HEK293T (cell line): Measurements from ENCODE around the gene SLC41A1.

Experiments used
- CTCF ChIA-PET: fragments of 350-600 bp; formaldehyde crosslinking; extraction: SDS; loops from one replicate; lab custom pipeline; 2021; ENCODE audit warnings: antibody characterized with exemption, inconsistent platforms; lab: Yijun Ruan, JAX
- POLR2A ChIA-PET: fragments of 350-600 bp; formaldehyde crosslinking; extraction: SDS; loops from one replicate; lab custom pipeline; 2020; ENCODE audit warnings: antibody characterized with exemption, inconsistent platforms; lab: Yijun Ruan, JAX
- DNase-seq: peaks from one replicate; pipeline ENCODE4 v3.0.0; 2012; ENCODE audit warnings: mixed read lengths; ENCODE audit errors: extremely low spot score
- ARNT ChIP-seq: fragments of 450-650 bp; IDR thresholded peaks from 2 replicates; pipeline ENCODE4 v1.6.1; 2017; ENCODE audit warnings: mild to moderate bottlenecking
- BHLHE40 ChIP-seq: fragments of 450-650 bp; IDR thresholded peaks from 2 replicates; pipeline ENCODE4 v1.6.1; 2016; ENCODE audit warnings: mild to moderate bottlenecking, moderate library complexity, borderline replicate concordance
- CTBP1 ChIP-seq: fragments of 450-650 bp; IDR thresholded peaks from 2 replicates; pipeline ENCODE4 v1.6.1; 2016; ENCODE audit warnings: borderline replicate concordance
- ELF4 ChIP-seq: fragments of 450-650 bp; IDR thresholded peaks from 2 replicates; pipeline ENCODE4 v1.6.1; 2017; ENCODE audit warnings: antibody characterized with exemption
- FOXA1 ChIP-seq: fragments of 450-650 bp; IDR thresholded peaks from 2 replicates; pipeline ENCODE4 v1.6.1; 2016; ENCODE audit warnings: mild to moderate bottlenecking
- FOXK2 ChIP-seq: fragments of 450-650 bp; IDR thresholded peaks from 2 replicates; pipeline ENCODE4 v1.6.1; 2016; ENCODE audit warnings: mild to moderate bottlenecking
- FOXM1 ChIP-seq: fragments of 450-650 bp; IDR thresholded peaks from 2 replicates; pipeline ENCODE4 v1.6.1; 2017; ENCODE audit warnings: mild to moderate bottlenecking, borderline replicate concordance
- HDGF ChIP-seq: fragments of 450-650 bp; IDR thresholded peaks from 2 replicates; pipeline ENCODE4 v1.6.1; 2017; ENCODE audit warnings: antibody characterized with exemption, borderline replicate concordance
- L3MBTL2 ChIP-seq: fragments of 450-650 bp; conservative IDR thresholded peaks from 2 replicates; pipeline ENCODE4 v1.6.1; 2016; ENCODE audit warnings: mild to moderate bottlenecking
- LEF1 ChIP-seq: fragments of 450-650 bp; IDR thresholded peaks from 2 replicates; pipeline ENCODE4 v1.6.1; 2017; ENCODE audit warnings: mild to moderate bottlenecking, borderline replicate concordance
- NFRKB ChIP-seq: fragments of 450-650 bp; IDR thresholded peaks from 2 replicates; pipeline ENCODE4 v1.6.1; 2016; ENCODE audit warnings: mild to moderate bottlenecking, moderate library complexity
- PKNOX1 ChIP-seq: fragments of 450-650 bp; IDR thresholded peaks from 2 replicates; pipeline ENCODE4 v1.6.1; 2016
- SP1 ChIP-seq: fragments of 450-650 bp; IDR thresholded peaks from 2 replicates; pipeline ENCODE4 v1.6.1; 2017
- SUZ12 ChIP-seq: fragments of 450-650 bp; IDR thresholded peaks from 2 replicates; pipeline ENCODE4 v1.6.1; 2016; ENCODE audit warnings: mild to moderate bottlenecking
- TARDBP ChIP-seq: fragments of 450-650 bp; IDR thresholded peaks from 2 replicates; pipeline ENCODE4 v1.6.1; 2016
- ZNF384 ChIP-seq: fragments of 450-650 bp; IDR thresholded peaks from 2 replicates; pipeline ENCODE4 v1.6.1; 2016

Gene SLC41A1

GRCh38 chr1:205782627-205783432 lies 30.2 kb downstream of the SLC41A1 start:
- CTCF ChIA-PET = interaction anchor here (2.2 kb wide), 1 partner anchor 9 kb away, joined by 8 read pairs; no protein-coding TSS in a partner anchor
- TF ChIP-seq HDGF (no peak), L3MBTL2 (no peak), FOXA1 (no peak), ELF4 (no peak), BHLHE40 (no peak), SUZ12 (no peak), NFRKB (no peak), ARNT (no peak), ZNF384 (no peak), FOXK2 (no peak)
- no peak for DNase-seq
- POLR2A ChIA-PET = no interaction called here

- DNase-seq = no peak
- TF ChIP-seq ZNF384 (no peak), NFRKB (no peak), ELF4 (no peak), HDGF (no peak), PKNOX1 (no peak), SP1 (no peak), LEF1 (no peak)
- ChIA-PET POLR2A (no interaction called here), CTCF (interaction anchor here (0.6 kb wide), 1 partner anchor 123 kb away, joined by 5 read pairs; no protein-coding TSS in a partner anchor)
Measured at GRCh38 chr1:205780335-205780734, 32.7 kb downstream of the SLC41A1 start.

DNA sequence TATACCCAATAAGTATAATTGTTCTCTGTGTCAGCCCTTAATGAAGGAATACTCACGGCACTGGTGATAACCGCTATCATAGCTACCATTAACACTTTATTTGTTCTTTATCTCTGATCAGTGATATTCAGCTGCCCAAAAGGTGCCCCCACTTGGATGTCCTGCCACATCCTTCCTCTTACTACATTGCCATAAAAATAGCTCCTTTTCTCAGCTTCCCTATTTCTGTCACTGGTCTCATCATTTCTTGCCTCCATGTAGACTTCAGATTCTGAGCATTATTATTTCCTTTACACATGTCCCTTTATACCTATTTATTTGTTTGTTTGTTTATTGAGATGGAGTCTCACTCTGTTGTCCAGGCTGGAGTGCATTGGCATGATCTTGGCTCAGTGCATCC lies 35.0 kb downstream of the SLC41A1 start:
- no peak for DNase-seq
- no peak for TF ChIP-seq LEF1
- TF ChIP-seq CTBP1 = no peak
- no peak for TF ChIP-seq ARNT
- TF ChIP-seq TARDBP = no peak
- TF ChIP-seq ELF4 = no peak
- TF ChIP-seq HDGF = no peak
- no peak for TF ChIP-seq FOXK2
- no peak for TF ChIP-seq PKNOX1
- TF ChIP-seq L3MBTL2 = no peak
- no peak for TF ChIP-seq ZNF384
- TF ChIP-seq SP1 = no peak
- TF ChIP-seq BHLHE40 = no peak
- TF ChIP-seq FOXM1 = no peak
- TF ChIP-seq FOXA1 = no peak
- no peak for TF ChIP-seq NFRKB
- no peak for TF ChIP-seq SUZ12
- ChIA-PET CTCF (interaction anchor here (1.5 kb wide), 1 partner anchor 14 kb away, joined by 3 read pairs; no protein-coding TSS in a partner anchor), POLR2A (no interaction called here)

- no peak for DNase-seq
- CTCF ChIA-PET = interaction anchor here (1.7 kb wide), 1 partner anchor 16 kb away, joined by 4 read pairs; no protein-coding TSS in a partner anchor
Measured at GRCh38 chr1:205775717-205776056, 37.3 kb downstream of the SLC41A1 start.

GRCh38 chr1:205775015-205775716 lies 37.8 kb downstream of the SLC41A1 start, which contains the start of gene RAB29:
Gene RAB29, minus strand, starts transcription at chr1:205775482. Its CDS starts 526 bp downstream, at chr1:205774956.
- ChIA-PET POLR2A (interaction anchor here (1.6 kb wide), 1 partner anchor 26 kb away, joined by 10 read pairs; the partner anchor contains the start of gene NUCKS1), CTCF (interaction anchor here (1.7 kb wide), 1 partner anchor 17 kb away, joined by 4 read pairs; no protein-coding TSS in a partner anchor)
- TF ChIP-seq NFRKB = no peak
- TF ChIP-seq HDGF = no peak
- no peak for TF ChIP-seq ARNT
- TF ChIP-seq SP1 = no peak
- TF ChIP-seq TARDBP = no peak
- no peak for TF ChIP-seq ZNF384
- TF ChIP-seq LEF1 = no peak
- no peak for TF ChIP-seq CTBP1
- TF ChIP-seq BHLHE40 = peak; percentile 43; the same call in 1 of the 2 replicates
- no peak for TF ChIP-seq PKNOX1
- TF ChIP-seq FOXK2 = no peak
- no peak for TF ChIP-seq FOXA1
- TF ChIP-seq SUZ12 = peak; percentile 98
- peak; percentile 96 for TF ChIP-seq L3MBTL2
- TF ChIP-seq ELF4 = no peak; the same call in 1 of the 2 replicates
- TF ChIP-seq FOXM1 = no peak; the same call in 1 of the 2 replicates
- peak; percentile 89 for DNase-seq

More at GRCh38 chr1:205775717-205776056, 37.3 kb downstream of the SLC41A1 start:
- no peak for TF ChIP-seq ELF4
- no peak for TF ChIP-seq SP1
- no peak for TF ChIP-seq ARNT
- no peak for TF ChIP-seq FOXA1
- no peak for TF ChIP-seq PKNOX1
- no peak for TF ChIP-seq BHLHE40
- TF ChIP-seq FOXK2 = no peak
- TF ChIP-seq NFRKB = no peak
- no peak for TF ChIP-seq ZNF384
- no peak for TF ChIP-seq FOXM1
- no peak for TF ChIP-seq TARDBP
- no peak for TF ChIP-seq SUZ12
- no peak for TF ChIP-seq CTBP1
- POLR2A ChIA-PET = no interaction called here
